T-helper 17 cell (primary cell): ENCODE data around the gene TOMM40L. TPM values are rescaled to one million over a fixed set of nuclear protein-coding genes. Genes with fewer than 3 reads are reported as not detected.

Source experiments
- ATAC-seq: fragments of 150-1000 bp; cut with Tn5 transposase; 2 replicates; pipeline ENCODE4 v1.10.0; 2021; ENCODE audit warnings: mild to moderate bottlenecking, moderate library complexity
- DNase-seq, 3 donors: peaks; one replicate each; pipeline versions ENCODE4 v3.0.0 to v3.0.0-alpha.2; 2020 to 2021
- H3K9me3 ChIP-seq: one replicate; pipeline ENCODE4 v1.7.0; 2013; ENCODE audit warnings: low read length, mild to moderate bottlenecking; ENCODE audit not compliant: control insufficient read depth, poor library complexity, severe bottlenecking
- H3K27ac Mint-ChIP-seq: one replicate; pipeline ENCODE4 v1.8.0; 2022; ENCODE audit warnings: mild to moderate bottlenecking, moderate library complexity, mixed read lengths
- H3K27me3 Mint-ChIP-seq: one replicate; pipeline ENCODE4 v1.8.0; 2022; ENCODE audit warnings: mixed read lengths
- H3K36me3 Mint-ChIP-seq: one replicate; pipeline ENCODE4 v1.8.0; 2022; ENCODE audit warnings: low read depth, mixed read lengths
- H3K4me1 Mint-ChIP-seq: one replicate; pipeline ENCODE4 v1.8.0; 2022; ENCODE audit warnings: mild to moderate bottlenecking, mixed read lengths
- H3K4me3 Mint-ChIP-seq: one replicate; pipeline ENCODE4 v1.8.0; 2022; ENCODE audit warnings: mild to moderate bottlenecking, moderate library complexity, mixed read lengths
- total RNA-seq, 4 donors: library from RNA in 2 of 4; stranded (reverse) in 2 of 4; gene quantifications; one replicate each; pipeline ENCODE4 v1.2.3 and lab custom pipeline; 2022 to 2026

Gene TOMM40L
- total RNA-seq, 2 donors from 2014 or later = 5.4 to 6.9 TPM

DNA sequence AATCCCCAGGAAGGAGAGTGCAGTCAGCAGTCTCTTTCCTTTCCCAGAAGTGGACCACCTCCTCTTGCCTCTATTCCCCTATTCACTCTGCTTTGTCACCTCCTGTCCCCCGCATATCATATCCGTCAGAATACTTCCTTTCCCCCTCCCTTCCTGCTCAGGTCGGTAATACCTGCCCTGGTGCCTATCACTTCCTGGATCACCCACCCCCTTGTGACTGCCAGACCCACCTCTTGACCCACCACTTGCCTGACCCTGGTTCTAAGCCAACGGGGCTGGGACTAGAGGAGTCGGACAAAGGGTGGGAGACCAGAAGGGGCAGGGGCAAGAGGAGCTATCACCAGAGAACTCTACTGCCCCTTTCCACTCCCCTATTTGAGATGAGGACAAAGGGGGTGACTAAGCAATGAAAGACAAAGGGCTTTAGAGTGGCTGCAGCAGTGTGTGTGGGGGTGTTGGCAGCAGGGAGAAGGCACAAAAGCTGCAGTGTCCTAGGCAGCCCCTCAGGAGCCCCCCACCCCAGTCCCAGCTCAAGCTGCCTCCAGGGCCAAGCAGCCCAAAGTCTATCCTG, 25.4 kb upstream of the TOMM40L start:
- Mint-ChIP-seq H3K4me1 (peaks cover 35% of the 10 kb centered on the region), H3K27me3 (no peaks in the 10 kb centered on the region), H3K4me3 (peak overlapping the region; percentile 60), H3K36me3 (peaks cover 5% of the 10 kb centered on the region), H3K27ac (peak overlapping the region; percentile 97)
- DNase-seq (no peak), ATAC-seq (no peak)
- no peaks in the 10 kb centered on the region for H3K9me3 ChIP-seq

DNA sequence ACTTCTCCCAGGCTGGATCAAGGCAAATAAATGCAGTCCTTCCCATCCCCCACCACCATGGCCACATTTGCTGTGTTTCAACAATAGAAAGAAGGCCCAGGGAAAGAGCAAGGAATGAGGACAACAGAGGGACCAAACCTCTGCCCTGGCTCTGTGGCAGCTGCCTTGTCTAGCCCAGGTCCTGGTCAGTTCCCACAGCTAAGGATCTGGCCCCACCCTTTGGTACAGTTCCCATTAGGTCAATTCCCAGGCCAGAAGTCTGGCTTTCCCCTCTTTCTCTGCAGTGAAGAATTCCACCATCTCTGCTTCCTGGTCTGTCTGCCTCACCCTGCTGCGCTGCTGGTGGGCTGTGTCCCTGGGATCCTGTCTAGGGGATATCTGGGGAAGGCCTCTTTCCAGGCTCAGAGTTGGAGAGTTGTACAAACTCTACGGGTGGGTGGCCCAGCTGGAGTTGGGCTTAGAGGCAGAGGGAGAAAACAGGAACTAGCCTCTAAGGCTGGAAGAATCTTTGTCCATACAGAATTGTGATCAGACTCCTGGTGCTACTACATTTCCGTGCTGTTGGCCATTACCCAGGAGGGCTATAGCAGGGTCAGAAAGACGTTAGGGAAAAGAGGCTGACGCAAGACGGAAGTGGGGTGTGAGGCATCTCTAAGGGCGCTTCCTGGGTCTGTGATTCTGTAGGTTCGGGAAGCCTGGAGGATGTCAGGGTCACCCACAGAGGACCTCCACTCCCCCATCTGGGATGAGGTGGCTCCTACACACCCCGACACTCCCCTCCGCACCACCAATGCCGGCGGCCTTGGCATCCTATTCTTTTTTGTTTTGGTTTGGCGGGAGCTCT, 24.6 kb upstream of the TOMM40L start:
- Mint-ChIP-seq H3K36me3 (peaks cover 5% of the 10 kb centered on the region), H3K4me1 (peaks cover 40% of the 10 kb centered on the region), H3K27me3 (no peaks in the 10 kb centered on the region), H3K4me3 (peak overlapping the region; percentile 92), H3K27ac (peak overlapping the region; percentile 97)
- ATAC-seq (no peak), DNase-seq (no peak)
- H3K9me3 ChIP-seq = no peaks in the 10 kb centered on the region

DNA sequence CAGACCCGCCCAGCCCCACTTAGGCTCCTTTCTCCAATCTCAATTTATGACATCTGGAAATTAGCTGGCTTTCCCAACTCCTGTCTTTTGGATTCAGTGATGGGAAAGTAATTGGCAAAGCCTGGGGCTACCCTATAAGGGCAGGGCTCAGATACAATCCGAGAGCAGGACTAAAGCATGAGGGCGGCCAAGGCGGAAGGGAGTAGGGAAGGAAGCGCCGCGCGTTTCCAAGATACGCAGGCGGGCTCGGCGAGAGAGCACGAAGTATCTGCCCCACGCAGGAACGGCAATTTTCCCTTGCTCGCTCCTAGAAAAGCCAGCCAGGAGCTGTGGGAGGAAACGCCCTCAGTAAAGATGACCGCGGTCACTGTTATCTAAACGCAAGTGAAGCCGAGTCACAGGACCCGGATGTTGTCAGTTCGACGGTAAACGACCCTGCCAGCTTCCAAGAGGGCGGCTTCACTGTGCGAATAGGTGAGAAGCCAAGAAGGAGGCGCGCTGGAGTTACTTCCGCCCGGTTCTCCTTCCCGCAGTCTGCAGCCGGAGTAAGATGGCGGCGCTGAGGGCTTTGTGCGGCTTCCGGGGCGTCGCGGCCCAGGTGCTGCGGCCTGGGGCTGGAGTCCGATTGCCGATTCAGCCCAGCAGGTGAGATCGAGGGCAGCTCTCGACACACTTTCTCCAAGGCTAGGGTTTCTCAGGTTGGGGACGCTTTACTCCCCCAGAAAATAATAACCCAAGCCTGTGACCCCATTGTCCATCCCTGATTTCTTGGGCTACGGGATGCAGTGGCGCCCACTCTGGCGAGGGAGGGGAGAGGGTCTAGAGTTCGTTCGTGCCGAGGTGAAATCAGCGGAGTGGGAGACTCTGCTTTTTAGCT, 23.8 kb upstream of the TOMM40L start, which contains the start of gene NDUFS2:
Gene NDUFS2, plus strand, starts transcription at position 532 of the 877 bp plus-strand sequence. Its CDS starts 19 bp downstream, at position 551.
- Mint-ChIP-seq H3K36me3 (peaks cover 5% of the 10 kb centered on the region), H3K4me1 (peaks cover 43% of the 10 kb centered on the region)
- ATAC-seq = peak; percentile 99

DNA sequence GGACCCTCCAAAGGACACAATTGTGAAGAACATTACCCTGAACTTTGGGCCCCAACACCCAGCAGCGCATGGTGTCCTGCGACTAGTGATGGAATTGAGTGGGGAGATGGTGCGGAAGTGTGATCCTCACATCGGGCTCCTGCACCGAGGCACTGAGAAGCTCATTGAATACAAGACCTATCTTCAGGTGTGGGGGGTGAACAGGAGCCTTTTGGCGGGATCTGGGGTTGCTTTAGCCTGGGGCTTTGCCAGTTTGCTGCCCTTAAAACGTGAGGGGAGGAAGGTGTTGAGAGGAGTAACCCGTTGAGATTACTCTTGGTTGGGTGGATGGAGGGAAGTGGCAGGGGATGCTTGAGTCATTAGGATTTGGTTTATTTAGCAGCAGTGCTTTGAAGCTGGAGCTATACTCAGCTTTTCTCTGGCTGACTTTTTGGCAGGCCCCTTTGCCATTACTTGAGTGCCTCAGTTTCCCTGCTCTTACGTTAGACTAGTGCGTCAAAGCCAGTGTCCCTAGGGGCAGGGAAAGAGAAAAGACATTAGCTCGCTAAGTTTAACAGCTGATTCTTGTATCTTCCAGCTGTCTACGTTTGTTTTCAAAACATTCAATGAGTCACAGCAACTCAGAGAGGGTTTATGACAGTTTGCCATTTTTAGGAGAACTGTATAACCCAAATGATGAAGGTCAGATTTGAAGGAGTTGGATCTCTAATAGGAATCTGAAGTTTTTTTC, 19.3 kb upstream of the TOMM40L start:
- Mint-ChIP-seq H3K36me3 (peaks cover 14% of the 10 kb centered on the region), H3K27me3 (no peaks in the 10 kb centered on the region), H3K4me3 (no peak overlapping the region), H3K4me1 (peaks cover 30% of the 10 kb centered on the region), H3K27ac (peak overlapping the region; percentile 8)
- DNase-seq (no peak), ATAC-seq (no peak)
- no peaks in the 10 kb centered on the region for H3K9me3 ChIP-seq

More for the DNA sequence above, 23.8 kb upstream of the TOMM40L start, which contains the start of gene NDUFS2:
- Mint-ChIP-seq H3K27me3 (no peaks in the 10 kb centered on the region), H3K4me3 (peak within 1 kb of the TSS; percentile 92), H3K27ac (peak within 1 kb of the TSS; percentile 97)
- peak; percentile 86 to 90 (median 87) for DNase-seq
- H3K9me3 ChIP-seq = no peaks in the 10 kb centered on the region

DNA sequence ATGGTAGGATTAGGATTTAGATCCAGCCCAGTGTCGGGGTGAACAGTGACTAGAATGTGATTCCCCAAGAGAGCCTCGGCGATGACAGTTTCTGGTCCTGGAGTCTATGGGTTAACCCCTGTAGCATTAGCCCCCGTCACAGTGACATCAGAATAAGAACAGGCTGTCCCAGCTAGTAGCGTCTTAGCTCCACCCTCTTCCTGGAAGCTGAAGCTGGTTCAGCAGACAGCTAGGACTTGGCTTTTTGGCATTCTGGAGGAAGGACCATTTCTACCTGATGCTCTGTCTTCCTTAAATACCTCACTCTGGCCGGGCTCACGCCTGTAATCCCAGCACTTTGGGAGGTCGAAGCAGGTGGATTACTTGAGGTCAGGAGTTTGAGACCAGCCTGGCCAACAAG, 18.7 kb upstream of the TOMM40L start:
- no peak for DNase-seq
- Mint-ChIP-seq H3K27ac (no peak overlapping the region), H3K4me3 (no peak overlapping the region), H3K36me3 (peaks cover 14% of the 10 kb centered on the region), H3K4me1 (peaks cover 29% of the 10 kb centered on the region), H3K27me3 (no peaks in the 10 kb centered on the region)
- no peaks in the 10 kb centered on the region for H3K9me3 ChIP-seq
- no peak for ATAC-seq

DNA sequence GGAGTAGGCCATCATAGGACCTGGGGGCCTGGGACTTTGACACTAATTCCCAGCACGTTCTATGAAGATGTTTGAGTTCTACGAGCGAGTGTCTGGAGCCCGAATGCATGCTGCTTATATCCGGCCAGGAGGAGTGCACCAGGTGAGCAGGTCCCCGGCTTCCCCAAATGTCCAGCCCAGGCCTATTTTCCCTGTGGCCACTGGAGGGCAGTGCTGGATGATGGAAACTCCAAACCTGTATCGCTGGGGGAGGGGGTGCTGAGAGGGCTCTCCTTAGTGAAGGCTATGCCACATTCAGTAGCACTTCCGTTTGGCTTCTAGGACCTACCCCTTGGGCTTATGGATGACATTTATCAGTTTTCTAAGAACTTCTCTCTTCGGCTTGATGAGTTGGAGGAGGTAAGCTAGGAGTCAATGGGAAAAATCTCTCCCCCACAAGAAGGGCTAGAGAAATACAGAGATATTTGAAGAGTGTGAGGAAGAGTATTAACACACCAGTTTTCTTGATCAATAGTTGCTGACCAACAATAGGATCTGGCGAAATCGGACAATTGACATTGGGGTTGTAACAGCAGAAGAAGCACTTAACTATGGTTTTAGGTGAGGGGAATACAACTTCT, 16.0 kb upstream of the TOMM40L start:
- peaks cover 24% of the 10 kb centered on the region for H3K4me1 Mint-ChIP-seq
- peak overlapping the region; percentile 85 for H3K27ac Mint-ChIP-seq
- no peak overlapping the region for H3K4me3 Mint-ChIP-seq
- H3K36me3 Mint-ChIP-seq = peaks cover 15% of the 10 kb centered on the region
- no peaks in the 10 kb centered on the region for H3K27me3 Mint-ChIP-seq
- ATAC-seq (peak; percentile 95), DNase-seq (peak; percentile 37 to 51 (median 45))
- no peaks in the 10 kb centered on the region for H3K9me3 ChIP-seq

DNA sequence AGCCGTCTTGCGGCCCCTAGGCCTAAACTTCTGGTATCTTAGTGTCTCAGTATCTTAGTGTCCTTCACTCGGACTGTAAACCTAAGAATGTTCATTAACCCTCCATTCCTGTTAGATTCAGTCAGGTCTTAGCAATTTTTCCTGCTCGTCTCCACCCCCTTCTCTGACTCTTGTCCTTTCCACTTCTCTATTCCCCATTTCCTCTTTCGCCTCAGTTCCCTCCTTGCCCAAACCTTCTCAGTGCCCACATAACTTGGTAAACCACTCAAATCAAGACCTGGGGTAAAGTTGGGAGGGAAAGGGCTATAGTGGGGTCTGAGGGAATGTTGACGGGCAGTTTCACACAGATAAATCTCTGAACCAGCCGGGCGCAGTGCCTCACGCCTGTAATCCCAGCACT, 11.5 kb upstream of the TOMM40L start:
- ATAC-seq = no peak
- no peak for DNase-seq
- no peak overlapping the region for H3K4me3 Mint-ChIP-seq
- peak overlapping the region; percentile 29 for H3K27ac Mint-ChIP-seq
- peaks cover 27% of the 10 kb centered on the region for H3K4me1 Mint-ChIP-seq
- H3K9me3 ChIP-seq = no peaks in the 10 kb centered on the region
- peaks cover 13% of the 10 kb centered on the region for H3K36me3 Mint-ChIP-seq
- H3K27me3 Mint-ChIP-seq = no peaks in the 10 kb centered on the region

DNA sequence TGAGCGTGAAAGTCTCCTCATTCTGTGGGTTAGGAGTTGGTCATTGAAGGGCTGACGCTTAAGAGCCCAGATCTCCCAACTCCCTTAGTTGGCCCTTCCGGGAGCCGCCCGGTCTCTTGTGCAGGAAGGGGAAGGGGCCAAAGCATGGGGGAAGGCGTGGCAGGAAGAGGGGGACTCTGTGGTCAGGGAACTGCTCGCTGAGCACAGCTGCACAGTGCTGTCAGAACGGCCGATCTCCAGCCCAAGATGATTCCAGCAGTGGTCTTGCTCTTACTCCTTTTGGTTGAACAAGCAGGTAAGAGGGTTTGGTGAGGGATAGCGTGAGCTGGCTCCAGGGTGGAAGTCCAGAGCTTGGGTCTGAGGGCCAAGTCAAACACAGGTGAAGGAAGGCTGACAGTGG, 10.8 kb upstream of the TOMM40L start, which contains the start of gene FCER1G:
Gene FCER1G, plus strand, starts transcription at position 220 of the 400 bp plus-strand sequence. Its CDS starts 27 bp downstream, at position 247.
- no peak for ATAC-seq
- H3K9me3 ChIP-seq = no peaks in the 10 kb centered on the region
- H3K27ac Mint-ChIP-seq = peak within 1 kb of the TSS; percentile 29
- no peaks in the 10 kb centered on the region for H3K27me3 Mint-ChIP-seq
- H3K4me1 Mint-ChIP-seq = peaks cover 20% of the 10 kb centered on the region
- DNase-seq = no peak
- H3K4me3 Mint-ChIP-seq = peak within 1 kb of the TSS; percentile 28
- H3K36me3 Mint-ChIP-seq = peaks cover 6% of the 10 kb centered on the region

DNA sequence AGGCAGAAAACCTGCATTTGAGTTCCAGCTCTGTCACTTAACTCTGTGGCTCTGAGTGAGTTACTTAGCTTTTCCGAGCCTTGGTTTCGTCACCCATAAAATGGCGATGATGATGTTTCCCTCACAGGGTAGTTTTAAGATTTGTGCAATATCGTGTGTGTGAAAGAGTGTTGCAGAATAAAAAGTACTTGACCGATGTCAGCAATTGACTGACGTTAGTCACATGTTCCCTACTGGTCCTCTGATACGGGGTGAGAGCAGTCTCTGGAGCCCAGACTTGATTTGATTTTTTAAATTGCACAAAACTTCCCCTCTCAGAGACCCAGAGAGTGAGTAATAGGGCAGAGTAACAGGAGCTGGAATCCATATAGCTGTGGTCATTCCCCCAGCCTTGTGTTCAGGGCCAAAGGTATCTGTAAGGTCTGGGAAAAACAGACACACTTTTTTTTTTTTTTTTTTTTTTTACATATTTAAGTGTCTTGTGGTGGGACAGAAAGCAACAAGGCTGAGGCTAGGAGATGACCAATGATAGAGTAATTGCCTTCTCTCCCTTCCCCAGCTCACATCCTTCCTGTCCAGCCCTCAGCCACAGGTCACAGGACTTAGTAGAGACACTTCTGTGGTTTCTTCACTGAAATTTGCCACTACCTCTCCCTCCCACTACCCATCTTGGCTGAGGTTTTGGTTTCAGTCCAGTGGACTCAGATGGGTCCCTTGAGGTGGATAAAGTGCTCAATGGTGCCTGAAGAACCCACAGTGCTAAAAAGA, 8.7 kb upstream of the TOMM40L start:
- Mint-ChIP-seq H3K4me1 (peaks cover 19% of the 10 kb centered on the region), H3K27ac (no peak overlapping the region), H3K27me3 (no peaks in the 10 kb centered on the region), H3K4me3 (no peak overlapping the region), H3K36me3 (peaks cover 6% of the 10 kb centered on the region)
- DNase-seq = no peak
- no peaks in the 10 kb centered on the region for H3K9me3 ChIP-seq
- peak; percentile 54 for ATAC-seq

DNA sequence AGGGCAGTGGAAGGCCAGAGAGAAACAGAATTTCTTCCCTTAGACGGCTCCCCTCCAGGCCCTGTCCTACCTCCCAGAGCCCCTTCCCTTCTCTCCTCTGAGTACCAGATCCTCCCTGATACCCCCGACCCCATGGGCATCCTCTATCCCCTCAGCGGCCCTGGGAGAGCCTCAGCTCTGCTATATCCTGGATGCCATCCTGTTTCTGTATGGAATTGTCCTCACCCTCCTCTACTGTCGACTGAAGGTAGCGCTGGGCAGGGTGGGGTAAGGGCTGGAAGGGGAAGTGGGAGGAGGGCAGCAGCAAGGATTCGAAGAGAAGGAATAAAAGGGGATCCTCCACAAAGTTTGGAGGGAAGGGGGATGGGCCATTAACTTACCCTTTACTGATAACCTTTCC, 8.0 kb upstream of the TOMM40L start:
- Mint-ChIP-seq H3K4me3 (no peak overlapping the region), H3K27me3 (no peaks in the 10 kb centered on the region), H3K36me3 (peaks cover 6% of the 10 kb centered on the region), H3K4me1 (peaks cover 19% of the 10 kb centered on the region), H3K27ac (no peak overlapping the region)
- ATAC-seq (peak; percentile 6), DNase-seq (no peak)
- H3K9me3 ChIP-seq = no peaks in the 10 kb centered on the region

DNA sequence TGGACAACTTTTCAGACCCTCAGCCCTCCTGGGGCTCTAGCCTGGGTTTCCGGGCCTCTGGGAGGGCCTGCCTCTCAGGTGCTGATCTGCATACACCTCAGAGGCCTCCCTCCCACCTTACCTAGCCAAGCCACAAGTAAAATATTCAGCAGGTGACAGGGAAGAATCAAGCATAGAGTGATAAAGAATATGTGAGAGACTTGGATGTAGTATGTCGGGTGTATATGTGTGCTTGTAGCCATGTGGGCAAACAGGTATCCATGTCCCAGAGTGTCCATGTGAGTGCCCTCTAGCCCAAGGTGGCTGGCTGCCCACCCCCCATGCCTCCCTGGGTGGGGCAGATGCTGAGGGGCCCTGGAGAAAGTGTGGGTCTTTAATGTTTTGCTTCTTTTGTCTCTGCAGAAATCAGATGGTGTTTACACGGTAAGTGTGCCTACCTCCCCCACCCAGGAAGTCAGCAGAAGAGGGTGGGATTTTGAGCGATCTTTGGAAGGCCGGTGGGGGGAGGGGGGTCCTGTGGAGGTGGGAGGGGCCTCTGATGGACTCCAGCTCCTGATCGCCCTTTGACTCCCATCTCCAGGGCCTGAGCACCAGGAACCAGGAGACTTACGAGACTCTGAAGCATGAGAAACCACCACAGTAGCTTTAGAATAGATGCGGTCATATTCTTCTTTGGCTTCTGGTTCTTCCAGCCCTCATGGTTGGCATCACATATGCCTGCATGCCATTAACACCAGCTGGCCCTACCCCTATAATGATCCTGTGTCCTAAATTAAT, 7.4 kb upstream of the TOMM40L start:
- Mint-ChIP-seq H3K4me3 (no peak overlapping the region), H3K36me3 (peaks cover 3% of the 10 kb centered on the region)

More for the DNA sequence above, 7.4 kb upstream of the TOMM40L start:
- H3K27me3 Mint-ChIP-seq = no peaks in the 10 kb centered on the region
- peaks cover 19% of the 10 kb centered on the region for H3K4me1 Mint-ChIP-seq
- peak overlapping the region; percentile 37 for H3K27ac Mint-ChIP-seq
- ATAC-seq (no peak), DNase-seq (no peak)
- no peaks in the 10 kb centered on the region for H3K9me3 ChIP-seq
